LHCN-M2 (cell line): ENCODE data around the gene CARD11. TPM values are rescaled to one million over a fixed set of nuclear protein-coding genes. Genes with fewer than 3 reads are reported as not detected.

ENCODE experiments used
- DNase-seq: peaks from one replicate; pipeline ENCODE4 v3.0.0-alpha.2; 2012; ENCODE audit warnings: low read depth
- total RNA-seq: library from RNA; depleted of rRNA; stranded (reverse); fragments of >200 nt; gene quantifications from 2 replicates; pipeline ENCODE4 v1.2.3, GENCODE V29; 2014

The CARD11 gene
- total RNA-seq, 1 experiment from 2014 or later = not detected

DNA sequence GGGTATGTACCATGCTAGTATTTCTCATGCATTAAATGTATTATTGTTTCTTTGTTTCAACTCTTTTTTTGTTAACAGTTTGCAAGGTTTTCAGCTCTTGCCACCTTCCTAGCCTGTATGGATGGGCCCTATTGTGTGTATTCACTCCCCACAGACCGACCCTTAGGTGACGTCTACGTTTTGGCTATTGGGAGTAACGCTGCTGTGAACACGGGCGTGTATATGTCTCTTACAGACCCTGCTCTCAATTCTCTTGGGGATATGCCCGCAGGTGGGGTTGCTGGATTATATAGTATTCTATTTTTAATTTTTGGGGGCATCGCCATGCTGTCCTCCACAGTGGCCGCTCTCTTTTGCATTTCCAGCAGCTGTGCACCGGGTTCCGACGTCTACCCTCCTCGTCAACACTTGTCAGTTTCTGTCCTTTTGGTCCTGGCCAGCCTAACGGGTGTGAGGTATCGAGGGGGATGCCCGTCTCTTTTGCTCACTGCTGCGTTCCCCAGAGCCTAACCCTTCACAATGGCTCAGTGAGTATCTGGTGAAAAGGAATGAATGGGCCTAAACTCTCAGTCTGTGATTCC is 135.5 kb downstream of the CARD11 start:
- DNase-seq = no peak

DNA sequence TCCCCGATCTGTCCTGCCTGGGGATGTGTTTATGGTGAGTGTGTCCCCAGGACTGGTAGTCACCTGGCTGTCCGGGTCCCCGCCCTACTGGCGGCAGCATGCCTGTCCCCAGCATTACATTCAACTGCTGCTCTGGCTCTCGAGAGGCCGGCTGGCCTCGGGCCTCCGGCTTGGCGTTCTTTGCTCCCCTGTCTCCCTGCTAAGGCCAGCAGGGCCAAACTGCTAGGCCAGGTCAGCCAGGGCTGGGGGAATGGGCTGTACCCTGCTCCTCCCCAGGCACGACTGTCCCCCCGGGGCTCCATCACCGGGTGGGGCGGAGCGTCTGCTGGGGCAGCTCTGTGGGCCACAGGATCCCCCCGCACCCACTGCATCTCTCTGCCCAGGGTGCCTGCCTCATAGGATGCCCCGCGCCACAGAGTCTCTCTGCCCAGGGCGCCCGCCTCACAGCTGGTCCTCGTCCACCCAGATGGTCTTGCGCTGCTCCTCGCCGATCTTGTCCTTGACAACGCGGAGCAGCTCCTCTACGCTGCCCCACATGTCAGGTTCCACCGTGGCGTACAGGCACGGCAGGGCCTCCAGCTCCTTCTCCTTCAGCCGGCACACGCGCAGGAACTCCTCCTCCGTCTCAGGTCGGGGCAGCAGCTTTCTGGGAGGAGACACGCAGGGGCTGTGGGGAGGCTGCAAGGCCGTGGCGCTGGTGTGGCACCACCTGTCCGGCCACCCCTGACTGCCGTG is 137.3 kb downstream of the CARD11 start:
- no peak for DNase-seq

DNA sequence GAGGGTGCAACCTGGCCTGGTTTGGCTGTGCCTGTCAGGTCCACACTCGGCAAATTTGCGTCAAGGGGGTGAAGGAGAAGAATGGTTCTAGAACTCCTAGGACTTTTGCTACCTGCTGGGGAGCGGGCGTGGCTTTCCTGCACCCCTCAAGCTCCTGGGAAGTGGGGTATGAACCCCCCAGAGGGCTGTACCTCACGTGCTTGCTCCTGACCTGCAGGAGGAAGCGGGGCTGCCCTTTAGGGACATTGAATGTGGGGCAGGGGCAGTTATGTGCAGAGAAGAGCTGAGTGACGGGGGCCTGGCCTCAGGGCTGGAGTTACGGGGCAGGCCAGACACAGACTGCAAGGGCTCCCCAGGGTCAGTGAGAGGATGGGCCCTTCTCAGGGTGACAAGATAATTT is 138.2 kb downstream of the CARD11 start:
- no peak for DNase-seq

DNA sequence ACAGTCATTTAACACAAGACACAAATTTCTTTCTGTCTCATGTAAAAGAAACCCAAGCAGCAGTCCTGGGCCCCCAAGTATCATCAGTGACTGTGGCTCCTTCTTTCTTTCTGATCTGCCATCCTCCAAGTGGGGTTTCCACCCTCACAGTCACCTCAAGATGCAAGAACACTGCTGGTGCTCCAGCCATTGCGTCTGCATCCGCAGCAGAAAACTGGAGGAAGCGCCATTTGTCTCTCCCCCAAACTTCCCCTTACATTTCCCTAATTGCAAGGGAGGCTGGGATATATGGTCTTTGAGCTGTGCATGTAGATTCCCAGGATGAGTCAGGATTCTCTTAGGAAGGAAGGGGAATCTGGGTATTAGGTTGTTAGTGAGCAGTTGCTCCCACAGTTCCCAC is 138.6 kb downstream of the CARD11 start:
- DNase-seq = no peak

DNA sequence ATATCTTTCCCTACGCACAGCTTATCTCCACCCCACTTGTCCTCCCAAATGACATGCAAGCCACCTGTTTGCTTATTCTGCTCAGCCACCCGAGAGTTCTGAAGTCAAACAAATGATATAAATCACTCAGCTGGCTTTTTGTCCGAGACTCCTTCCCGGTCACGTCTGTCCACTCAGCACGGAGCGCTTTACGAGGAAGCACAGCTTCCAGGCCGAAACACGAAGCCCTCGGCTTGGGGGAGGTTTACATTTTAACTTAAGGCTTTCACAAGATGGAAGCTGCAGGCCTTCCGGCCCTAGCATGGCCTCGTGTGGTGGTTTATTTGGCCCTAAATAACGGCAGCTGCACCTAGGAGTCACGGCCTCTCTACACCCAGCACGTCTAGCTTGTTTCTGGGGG is 139.5 kb downstream of the CARD11 start:
- DNase-seq = no peak

DNA sequence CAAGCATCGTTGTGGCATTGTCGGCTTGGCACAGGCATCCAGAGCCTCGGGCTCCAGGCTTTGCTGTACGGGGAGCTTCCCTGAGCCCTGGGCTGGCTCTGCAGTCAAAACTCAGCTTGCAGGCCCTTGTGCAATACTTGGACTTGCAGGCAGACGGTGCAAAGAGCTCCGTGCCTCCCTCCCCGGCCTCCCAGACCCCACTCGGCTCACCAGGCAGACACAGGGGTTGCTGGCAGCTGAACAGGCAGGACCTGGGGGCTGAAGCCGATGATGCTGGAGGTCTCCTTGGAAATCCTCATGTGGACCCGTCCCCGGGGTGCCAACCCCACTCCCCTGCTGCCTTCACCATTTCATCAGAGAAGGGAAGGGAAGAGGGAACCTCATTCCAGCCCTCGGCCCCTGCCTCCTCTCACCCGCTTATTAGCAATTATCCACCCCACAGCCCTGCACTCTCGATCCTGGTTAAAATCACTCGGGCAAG is 139.9 kb downstream of the CARD11 start:
- DNase-seq = no peak

DNA sequence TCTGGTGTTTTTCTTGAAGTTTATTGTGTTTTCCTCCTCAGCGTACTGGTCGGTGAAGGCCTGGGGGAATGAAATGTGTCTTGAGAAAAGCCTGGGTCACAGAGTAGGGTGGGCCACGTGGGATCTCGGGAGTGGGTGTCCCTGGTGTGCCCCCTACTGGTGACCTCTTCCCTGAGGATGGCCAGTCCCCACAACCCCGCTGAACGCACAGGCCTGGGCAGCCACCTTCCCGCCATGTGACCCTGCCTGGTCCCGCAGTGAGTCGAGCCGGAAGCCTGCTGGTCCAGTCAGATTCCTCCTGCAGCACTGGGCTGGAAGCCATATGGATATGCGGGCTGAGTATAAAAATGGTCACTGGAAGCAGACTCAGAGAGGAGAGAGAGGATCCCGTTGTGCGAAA is 146.6 kb downstream of the CARD11 start:
- no peak for DNase-seq

DNA sequence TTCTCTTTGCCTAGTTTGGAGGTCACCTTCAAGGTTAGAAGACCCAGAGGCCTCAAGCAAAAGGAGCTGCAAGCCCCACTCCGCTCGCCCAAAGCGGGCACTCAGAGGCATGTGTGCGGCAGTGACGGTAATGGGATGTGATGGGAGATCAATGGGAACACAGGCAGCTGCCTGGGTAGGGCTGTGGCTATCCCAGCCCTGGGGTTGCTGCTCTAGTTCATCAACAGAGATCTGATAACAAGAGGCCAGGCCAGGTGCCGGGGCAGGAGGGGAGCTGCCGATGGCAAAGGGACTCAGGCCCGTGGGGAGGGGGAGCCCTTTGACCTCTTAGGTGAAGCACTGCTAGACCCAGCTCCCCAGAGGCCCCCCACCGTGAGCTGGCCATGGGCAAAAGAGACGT is 147.5 kb downstream of the CARD11 start:
- no peak for DNase-seq

DNA sequence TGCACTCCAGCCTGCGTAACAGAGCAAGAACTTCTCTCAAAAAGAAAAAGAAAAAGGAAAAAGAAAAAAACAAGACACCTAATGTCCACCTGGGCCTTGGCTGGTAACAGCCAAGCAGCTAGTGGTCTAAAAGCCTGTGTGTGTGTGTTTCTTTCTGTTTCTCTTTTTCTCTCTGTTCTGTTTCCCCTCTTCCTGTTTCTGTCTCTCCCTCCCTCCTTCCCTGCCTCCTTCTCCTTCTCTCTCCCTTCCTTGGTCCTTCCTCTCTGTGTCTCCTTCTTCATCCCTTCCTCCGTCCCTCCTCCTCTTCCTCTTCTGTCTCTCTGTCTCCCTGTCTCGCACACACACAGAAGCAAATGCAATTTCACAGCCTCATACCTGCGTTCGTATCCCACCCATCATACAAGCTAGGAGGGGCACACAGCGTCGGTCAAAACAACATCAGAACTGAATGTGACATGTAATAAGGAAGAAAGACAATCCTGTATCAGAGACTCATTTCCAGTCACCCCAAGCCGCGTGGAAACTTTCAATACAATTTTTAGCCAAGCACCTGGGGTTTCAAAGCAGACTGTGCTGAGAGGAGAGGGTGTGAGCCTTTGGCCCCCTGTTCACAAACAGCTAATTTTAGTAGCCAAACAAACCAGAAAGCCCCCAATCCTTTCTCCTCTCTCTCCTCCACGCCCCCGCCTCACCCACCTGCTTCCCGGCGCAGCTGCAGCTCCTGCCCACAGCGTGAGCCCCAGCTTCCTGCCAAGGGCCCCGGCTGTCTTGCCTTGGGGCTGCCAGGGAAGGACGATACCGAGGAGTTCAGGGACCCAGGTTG is 149.3 kb downstream of the CARD11 start:
- DNase-seq = no peak

DNA sequence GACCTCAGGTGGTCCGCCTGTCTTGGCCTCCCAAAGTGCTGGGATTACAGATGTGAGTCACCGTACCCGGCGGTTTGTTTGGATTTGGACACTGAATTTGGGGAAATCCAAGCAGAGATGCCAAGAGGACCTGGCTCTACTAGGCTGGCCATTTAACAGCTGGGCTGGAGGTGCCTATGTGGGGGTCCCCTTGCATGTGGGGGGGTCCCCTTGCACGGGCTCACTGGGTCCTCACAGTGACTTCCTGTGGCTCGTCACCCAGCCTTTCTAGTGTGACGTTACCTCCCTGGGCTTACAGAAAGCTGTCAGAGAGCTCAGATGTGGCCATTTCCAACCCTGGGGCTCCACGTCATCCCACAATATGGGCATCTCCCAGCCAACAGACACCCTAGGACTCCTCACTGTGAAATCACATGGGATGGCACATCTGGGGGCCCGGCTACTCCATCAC is 150.2 kb downstream of the CARD11 start:
- DNase-seq = peak; percentile 33

DNA sequence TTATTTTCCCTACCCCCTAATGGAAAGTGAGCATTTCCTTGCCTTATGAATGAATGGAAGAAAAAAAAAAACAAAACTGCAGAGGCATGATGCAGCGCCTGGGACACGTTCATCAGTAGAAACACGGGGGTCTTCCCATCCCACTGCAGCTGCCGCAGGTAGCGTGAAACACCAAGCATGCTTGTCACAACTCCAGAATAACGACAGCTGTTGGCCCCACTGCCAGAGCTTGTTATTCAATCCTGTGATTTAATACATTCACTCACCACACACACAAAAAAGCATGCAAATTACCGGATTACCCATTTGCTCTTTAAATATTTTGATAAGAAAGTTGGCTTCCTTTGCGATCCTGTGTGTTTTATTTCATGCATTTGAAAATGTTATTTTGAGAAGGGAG is 151.1 kb downstream of the CARD11 start:
- peak; percentile 67 for DNase-seq

DNA sequence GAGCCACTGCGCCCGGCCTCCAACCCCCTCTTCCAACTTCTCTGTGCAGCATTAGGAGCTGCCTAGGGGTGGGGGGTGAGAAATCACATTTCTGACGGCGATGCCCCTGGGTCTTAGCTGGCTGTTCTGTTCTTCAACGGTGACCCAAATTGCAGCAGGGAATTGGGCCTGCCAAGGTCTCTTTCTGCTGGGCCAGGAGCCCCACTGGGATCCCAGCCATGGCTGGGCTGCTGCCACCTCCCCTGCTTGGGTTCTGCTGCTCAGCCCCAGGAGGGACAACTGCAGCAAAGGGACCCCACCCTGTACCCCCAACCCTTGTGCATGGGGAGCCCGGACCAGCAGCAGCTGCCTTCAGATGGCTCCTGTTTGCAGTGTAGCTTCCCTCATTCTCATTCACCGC is 155.9 kb downstream of the CARD11 start:
- no peak for DNase-seq

DNA sequence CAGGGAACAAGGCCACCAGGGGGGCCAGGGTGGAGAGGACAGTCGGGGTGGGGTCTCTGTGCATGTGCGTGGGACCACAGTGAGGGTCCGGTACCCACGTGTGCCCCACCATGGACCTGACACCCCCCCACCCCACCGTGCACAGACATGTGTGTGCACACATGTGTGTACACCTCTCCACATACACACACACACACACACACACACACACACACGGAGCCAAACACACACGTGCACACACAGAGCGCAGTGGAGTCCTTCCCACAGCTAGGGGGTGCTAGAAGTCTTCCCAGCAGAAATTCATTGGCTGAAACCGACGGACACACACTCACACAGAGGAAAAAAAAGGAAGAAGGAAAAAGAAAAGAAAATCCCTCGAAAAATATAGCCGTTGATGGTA is 156.8 kb downstream of the CARD11 start:
- peak; percentile 89 for DNase-seq

DNA sequence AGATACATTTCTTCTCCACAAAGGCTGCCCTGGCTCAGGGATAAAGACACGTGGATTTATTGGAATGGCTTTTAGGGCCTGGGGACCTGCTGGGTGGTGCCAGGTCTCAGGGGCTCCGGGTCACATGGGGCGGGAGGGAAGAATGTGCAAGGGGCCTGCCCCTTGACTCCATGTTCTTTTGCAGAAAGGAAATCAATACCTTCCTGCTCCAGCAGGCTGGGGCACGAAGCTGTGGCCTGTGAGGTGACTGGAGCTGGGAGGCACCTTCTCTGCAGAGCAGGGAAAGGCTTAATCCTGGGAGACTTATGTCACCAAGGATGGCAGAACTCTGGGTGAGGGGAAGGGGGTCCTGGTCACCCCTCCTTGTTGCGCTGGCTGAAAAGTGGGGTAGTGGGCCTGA is 157.3 kb downstream of the CARD11 start:
- no peak for DNase-seq

DNA sequence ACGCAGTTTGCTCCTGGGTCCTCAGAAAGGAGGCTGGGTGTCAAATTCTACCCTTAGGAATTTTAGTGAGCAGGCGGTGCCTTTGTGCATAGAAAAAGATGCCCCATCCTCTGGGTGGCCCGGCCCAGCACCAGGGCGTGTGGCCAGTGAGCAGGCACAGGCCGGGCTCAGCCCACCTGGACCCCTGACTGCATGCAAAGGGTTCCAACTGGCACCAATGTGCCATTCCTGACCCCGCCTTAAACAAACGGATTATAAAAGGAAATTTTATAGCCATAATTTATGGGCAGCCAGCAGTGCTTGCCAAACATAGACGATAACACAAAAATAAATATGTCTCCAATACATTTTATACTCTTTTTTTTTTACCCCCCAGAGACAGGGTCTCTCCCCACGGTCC is 159.5 kb downstream of the CARD11 start:
- no peak for DNase-seq

DNA sequence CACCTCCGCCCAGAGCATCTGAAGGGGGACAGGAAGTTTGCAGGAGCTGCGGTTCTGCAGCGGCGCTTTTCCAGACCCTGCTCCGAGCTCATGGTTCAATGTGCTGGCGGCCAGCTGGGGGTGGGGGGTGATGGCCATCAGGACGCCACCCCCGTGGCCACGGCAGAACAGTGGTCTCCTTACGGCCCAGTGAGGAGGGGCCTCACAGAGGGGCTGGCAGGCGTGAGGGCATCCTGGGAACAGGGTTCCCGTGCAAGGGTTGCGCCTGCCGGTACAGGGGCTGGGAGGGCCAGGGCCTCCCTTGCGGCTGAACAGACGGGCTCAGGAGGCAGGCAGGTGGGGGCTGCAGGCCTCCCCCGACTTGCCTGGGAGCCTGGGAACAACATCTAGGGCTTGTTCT is 160.6 kb downstream of the CARD11 start:
- no peak for DNase-seq

DNA sequence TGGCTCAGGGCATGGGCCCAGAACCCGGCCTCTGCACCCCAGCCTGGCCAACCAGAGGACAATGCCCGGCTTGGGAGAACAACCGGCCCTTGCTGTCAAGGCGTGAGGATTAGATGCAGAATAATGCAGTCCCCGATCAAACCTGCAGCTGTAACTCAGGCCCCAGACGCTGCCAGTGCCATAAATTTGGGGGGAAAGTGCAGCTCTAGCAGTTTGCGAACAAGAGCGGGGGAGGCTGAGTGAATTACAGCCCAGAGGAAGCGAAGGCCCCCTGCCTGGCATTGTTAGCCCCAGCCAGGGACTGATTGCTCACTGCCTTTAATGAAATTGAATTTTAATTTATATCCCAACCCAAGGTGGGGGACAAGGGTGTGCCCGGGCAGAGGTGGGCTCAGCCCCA is 161.6 kb downstream of the CARD11 start:
- DNase-seq = no peak

DNA sequence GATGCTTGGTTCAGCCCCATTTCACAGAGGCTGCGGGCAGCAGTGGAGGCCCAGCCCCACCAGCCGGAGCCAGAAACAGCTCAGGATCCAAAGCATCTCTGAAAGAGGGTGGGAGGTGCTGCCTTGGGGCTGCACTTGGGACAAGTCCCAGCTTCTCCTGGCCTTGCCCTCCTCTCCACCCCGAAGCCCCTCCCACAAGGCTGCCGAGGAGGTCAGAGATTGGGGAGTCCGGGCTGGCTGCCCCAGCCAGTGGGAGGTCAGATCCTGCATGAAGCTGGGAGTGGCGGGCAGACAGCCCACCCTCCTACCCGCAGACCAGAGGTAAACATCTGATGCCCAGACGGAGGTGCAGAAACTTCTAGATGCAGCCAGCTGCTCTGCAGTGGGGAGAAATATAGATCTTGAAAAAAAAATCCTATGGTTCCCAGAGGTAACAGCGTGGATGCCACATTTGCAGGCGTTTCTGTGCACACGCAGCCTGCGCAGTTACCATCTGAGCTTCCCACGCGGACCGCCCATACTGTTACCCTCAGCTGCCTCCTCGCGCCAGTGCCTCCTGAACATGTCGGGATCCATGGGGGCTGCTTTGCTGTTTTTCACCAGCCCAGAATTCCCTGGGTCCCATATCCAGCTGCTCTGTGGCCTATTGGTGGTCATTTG is 162.7 kb downstream of the CARD11 start:
- DNase-seq = no peak

DNA sequence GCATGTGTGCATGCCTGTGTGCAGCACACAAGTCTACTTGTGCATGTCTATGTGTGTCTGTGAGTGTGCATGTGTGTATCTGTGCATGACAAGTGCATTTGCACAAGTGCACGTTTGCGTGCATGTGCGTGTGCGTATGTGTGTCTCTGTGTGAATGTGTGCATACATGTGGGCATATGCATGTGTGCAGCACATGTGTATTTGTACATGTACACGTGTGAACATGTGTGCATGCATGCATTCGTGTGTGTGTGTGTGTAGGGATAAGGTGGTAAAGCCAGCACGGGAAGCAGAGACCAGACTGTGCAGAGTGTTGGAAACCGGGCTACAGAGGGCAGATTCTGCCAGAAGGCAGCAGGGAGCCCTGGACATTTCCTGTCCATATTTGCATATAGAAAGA is 163.6 kb downstream of the CARD11 start:
- no peak for DNase-seq

DNA sequence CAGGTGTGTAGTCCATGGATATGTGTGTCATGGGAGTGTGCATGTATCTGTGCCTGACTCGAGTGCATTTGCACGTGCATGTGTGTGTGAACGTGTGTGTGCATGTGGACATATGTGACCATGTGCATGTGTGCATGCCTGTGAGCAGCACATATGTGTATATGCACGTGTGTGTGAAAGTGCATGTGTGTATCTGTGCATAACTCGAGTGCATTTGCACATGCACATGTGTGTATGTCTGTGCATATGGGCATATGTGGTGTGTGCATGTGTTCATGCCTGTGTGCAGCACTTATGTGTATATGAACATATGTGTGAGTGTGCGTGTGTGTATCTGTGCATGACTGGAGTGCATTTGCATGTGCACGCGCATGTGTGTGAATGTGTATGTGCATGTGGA is 164.3 kb downstream of the CARD11 start:
- DNase-seq = no peak

DNA sequence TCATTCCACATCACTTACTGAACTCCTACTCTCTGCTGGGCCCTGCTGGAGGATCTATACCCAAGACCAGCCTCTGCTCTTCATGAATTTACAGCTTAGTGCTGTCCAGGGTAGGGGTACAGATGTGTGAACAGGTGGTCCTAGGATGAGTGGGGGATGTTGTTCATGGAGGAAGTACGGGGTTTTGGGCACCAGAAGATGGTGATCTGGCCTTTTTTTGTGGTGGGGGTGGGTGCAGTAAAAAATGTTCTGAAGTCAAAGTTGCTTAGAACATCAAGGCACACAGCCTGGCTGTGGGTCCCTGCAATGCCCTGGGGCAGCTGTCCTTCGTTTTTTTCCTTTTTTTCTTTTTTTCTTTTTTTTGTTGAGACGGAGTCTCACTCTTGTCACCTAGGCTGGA is 165.4 kb downstream of the CARD11 start:
- no peak for DNase-seq
